K562 (cell line): ENCODE results near the gene TMEM139. TPM values are rescaled to one million over a fixed set of nuclear protein-coding genes. Genes with fewer than 3 reads are reported as not detected.

ENCODE experiments used
- BCLAF1 ChIP-seq, 2 experiments: fragments of 450-650 bp in 1 of 2; IDR thresholded peaks; 2 replicates each; pipeline ENCODE4 v1.6.1; 2011 to 2017; ENCODE audit warnings: low read depth in 2 of 2, antibody characterized with exemption in 1 of 2, borderline replicate concordance in 1 of 2, low read length in 1 of 2, mild to moderate bottlenecking in 1 of 2, mixed read lengths in 1 of 2; ENCODE audit not compliant: control insufficient read depth in 1 of 2
- BMI1 ChIP-seq: fragments of 150-350 bp; IDR thresholded peaks from 2 replicates; pipeline ENCODE4 v1.6.1; 2014; ENCODE audit warnings: low read length
- CGGBP1 ChIP-seq: fragments of 250-450 bp; sonication (Bioruptor Pico); IDR thresholded peaks from 2 replicates; pipeline ENCODE4 v1.9.0; 2021; ENCODE audit warnings: mild to moderate bottlenecking
- ELF1 ChIP-seq: fragments of 200-800 bp; sonication (Bioruptor generic); IDR thresholded peaks from 2 replicates; pipeline ENCODE4 v1.6.1; 2016; ENCODE audit warnings: missing genetic modification characterization, missing compliant biosample characterization
- GABPA ChIP-seq: fragments of 200-800 bp; sonication (Bioruptor generic); conservative IDR thresholded peaks from 2 replicates; pipeline ENCODE4 v1.6.1; 2016; ENCODE audit warnings: low read depth, missing genetic modification characterization, missing compliant biosample characterization
- POLR2H ChIP-seq: IDR thresholded peaks from 2 replicates; pipeline ENCODE4 v1.6.1; 2016; ENCODE audit warnings: missing genetic modification characterization, low read depth, mild to moderate bottlenecking, control low read depth, missing compliant biosample characterization, moderate library complexity
- SIRT6 ChIP-seq: IDR thresholded peaks from one replicate; pipeline ENCODE4 v1.6.1; 2012; ENCODE audit warnings: low read depth, mild to moderate bottlenecking, control low read depth, inconsistent platforms, low read length, moderate library complexity
- SMAD3 ChIP-seq: fragments of 450-650 bp; formaldehyde crosslinking; conservative IDR thresholded peaks from 2 replicates; pipeline ENCODE4 v1.4.0; 2020; ENCODE audit warnings: mild to moderate bottlenecking
- SMARCA5 ChIP-seq: fragments of 450-650 bp; IDR thresholded peaks from 2 replicates; pipeline ENCODE4 v1.6.1; 2016
- TAF9B ChIP-seq: fragments of 450-650 bp; IDR thresholded peaks from 2 replicates; pipeline ENCODE4 v1.6.1; 2018; ENCODE audit warnings: mild to moderate bottlenecking; ENCODE audit not compliant: partially characterized antibody
- ZNF609 ChIP-seq: sonication (generic); formaldehyde crosslinking; IDR thresholded peaks from 2 replicates; pipeline ENCODE4 v1.8.1; 2023; ENCODE audit warnings: missing genetic modification reagents, mild to moderate bottlenecking, borderline replicate concordance
- ZNF668 ChIP-seq: fragments of 250-450 bp; sonication (Bioruptor Pico); IDR thresholded peaks from 2 replicates; pipeline ENCODE4 v1.8.0; 2022; ENCODE audit warnings: mild to moderate bottlenecking, inconsistent platforms
- ZNF717 ChIP-seq: fragments of 250-450 bp; sonication (Bioruptor Pico); IDR thresholded peaks from 2 replicates; pipeline ENCODE4 v1.5.0; 2021
- polyA plus RNA-seq, 8 experiments: library from polyadenylated mRNA; depleted of rRNA in 4 of 8; stranded (reverse) in 5 of 8; unstranded in 3 of 8; fragments of >200 nt; fragmentation: Nextera tagmentation in 2 of 8; fragmentation: Illumina TruSeq in 1 of 8; extraction: Ambion mirVana in 2 of 8; extraction: Trizol in 1 of 8; gene quantifications; 2 replicates each; pipeline versions ENCODE4 v1.2.1 to v1.2.3, GENCODE V29; 2011 to 2014; ENCODE audit warnings: inconsistent platforms in 1 of 8, missing spikeins in 1 of 8
- total RNA-seq, 7 experiments: library from RNA; depleted of rRNA in 6 of 7; stranded (reverse); fragments of >200 nt in 6 of 7; fragmentation: Illumina TruSeq in 2 of 7; extraction: Trizol in 2 of 7; gene quantifications; 2 replicates each; pipeline versions ENCODE4 v1.2.1 to v1.2.3, GENCODE V29; 2011 to 2021; ENCODE audit warnings: low replicate concordance in 1 of 7
- TF ChIP-seq, protein P1 (sequence below): sonication (generic); formaldehyde crosslinking; IDR thresholded peaks from 2 replicates; pipeline ENCODE4 v1.8.1; 2022; ENCODE audit warnings: missing genetic modification reagents

The TMEM139 gene
- total and polyA plus RNA-seq, 9 of the 15 experiments (the other 6 are each of a cell fraction or from before 2014, with no cell fraction given), result 0.27 to 1.8 (median 0.79) TPM

- TF ChIP-seq BCLAF1 (IDR thresholded peaks at IDR 0.05; ENCODE audit: borderline replicate concordance in 1 of 2, control insufficient read depth in 1 of 2, low read depth in 2 of 2, low read length in 1 of 2), result 0 out of 4 replicates have a peak, but pooled peaks of 1 of the 2 experiments have one; percentile 54
- TF ChIP-seq TAF9B, result no peak
- TF ChIP-seq ZNF609, result peak; percentile 81
- TF ChIP-seq BMI1, result 0 out of 2 replicates have a peak, but pooled peaks have one; percentile 31
- TF ChIP-seq, protein P1, sequence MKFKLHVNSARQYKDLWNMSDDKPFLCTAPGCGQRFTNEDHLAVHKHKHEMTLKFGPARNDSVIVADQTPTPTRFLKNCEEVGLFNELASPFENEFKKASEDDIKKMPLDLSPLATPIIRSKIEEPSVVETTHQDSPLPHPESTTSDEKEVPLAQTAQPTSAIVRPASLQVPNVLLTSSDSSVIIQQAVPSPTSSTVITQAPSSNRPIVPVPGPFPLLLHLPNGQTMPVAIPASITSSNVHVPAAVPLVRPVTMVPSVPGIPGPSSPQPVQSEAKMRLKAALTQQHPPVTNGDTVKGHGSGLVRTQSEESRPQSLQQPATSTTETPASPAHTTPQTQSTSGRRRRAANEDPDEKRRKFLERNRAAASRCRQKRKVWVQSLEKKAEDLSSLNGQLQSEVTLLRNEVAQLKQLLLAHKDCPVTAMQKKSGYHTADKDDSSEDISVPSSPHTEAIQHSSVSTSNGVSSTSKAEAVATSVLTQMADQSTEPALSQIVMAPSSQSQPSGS, result no peak
- peak; percentile 1; the same call in 1 of the 2 replicates for TF ChIP-seq GABPA (tag)
- TF ChIP-seq POLR2H, result peak; percentile 85; the same call in 1 of the 2 replicates
- no peak for TF ChIP-seq ZNF668 (CRISPR knock-in tag)
- TF ChIP-seq SIRT6, result no peak
- peak; percentile 87; the same call in 1 of the 2 replicates for TF ChIP-seq CGGBP1 (CRISPR knock-in tag)
- TF ChIP-seq ZNF717 (CRISPR knock-in tag), result no peak
- TF ChIP-seq ELF1 (tag), result peak; percentile 59
- peak; percentile 74; the same call in 1 of the 2 replicates for TF ChIP-seq SMAD3 (CRISPR knock-in tag)
- no peak for TF ChIP-seq SMARCA5
These were observed 3.4 kb downstream of the TMEM139 start, which contains the start of gene CASP2 (continued) for GRCh38 chr7:143287935-143288826.
